Occipital lobe (tissue), 2 donors: ENCODE data around the gene C1orf35. TPM values are rescaled to one million over a fixed set of nuclear protein-coding genes. Genes with fewer than 3 reads are reported as not detected.

Experiments used
- DNase-seq: peaks from one replicate; lab custom pipeline; 2025; lab: John Stamatoyannopoulos, UW
- total RNA-seq: library from RNA; depleted of rRNA; stranded (reverse); fragments of >200 nt; gene quantifications from one replicate; pipeline ENCODE4 v1.2.3, GENCODE V29; 2014

C1orf35 gene
- total RNA-seq, 1 donor from 2014 or later, result 4.1 TPM

DNA sequence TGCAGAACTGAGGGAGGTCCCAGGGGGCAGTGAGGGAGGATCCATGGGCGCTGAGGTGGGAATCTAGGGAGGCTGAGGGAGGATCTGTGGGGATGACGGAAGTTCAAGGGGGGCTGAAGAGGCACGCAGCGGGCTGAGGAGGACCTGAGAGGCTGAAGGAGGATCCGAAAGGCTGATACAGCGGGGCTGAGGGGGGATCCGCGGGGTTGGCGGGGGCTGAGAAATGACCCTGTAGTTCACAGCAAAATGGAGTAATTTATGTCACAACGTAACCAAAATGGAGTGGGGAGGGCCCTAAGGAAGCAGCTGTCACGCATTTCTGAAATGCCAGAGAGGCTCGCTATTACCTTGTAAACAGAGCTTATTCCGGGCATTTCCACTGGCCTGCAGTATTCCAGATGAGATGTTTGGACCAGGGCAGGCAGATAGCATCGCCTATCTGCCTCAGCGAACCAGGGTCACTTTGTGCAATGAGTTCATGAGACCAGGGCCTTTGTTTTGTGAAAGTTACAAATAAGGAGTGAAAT is 6.9 kb upstream of the C1orf35 start:
- DNase-seq, result no peak

DNA sequence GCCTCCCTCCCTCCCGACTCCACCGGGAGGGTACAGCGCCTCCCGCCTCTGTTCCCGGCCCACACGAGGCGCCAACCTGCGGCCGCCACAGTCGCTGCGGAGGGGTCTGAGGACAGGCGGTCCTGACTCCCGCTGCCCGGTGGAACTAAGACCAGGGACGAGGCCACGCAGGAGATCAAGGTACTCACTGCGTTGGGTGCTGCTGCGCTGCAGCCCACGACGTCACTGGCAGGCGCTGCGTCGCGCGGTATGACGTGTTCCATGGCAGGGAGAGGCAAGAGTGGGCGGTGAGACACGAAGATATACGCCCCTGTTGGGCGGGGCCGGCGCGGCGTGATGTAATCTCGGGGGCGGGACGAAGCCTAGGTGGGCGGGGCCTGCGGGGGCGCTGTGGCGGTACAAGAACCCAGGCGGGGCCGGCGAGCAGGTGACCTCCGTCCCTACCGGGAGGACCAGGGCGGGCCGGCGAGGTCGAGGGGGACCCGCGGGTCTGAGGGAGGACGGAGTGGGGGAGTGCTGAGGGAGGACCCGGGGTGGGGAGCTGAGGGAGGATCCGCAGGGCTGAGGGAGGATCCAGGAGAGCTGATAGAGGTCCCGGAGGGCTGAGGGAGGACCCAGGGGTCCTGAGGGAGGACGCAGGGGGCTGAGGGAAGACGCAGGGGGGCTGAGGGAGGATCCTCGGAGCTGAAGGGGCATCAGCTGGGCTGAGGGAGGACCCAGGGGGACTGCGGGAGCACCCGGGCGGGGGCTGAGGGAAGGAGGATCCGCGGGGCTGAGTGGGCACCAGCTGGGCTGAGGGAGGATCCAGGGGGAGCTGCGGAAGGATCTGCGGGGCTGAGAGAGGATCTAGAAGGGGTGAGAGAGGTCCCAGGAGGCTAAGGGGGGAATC is 6.2 kb upstream of the C1orf35 start, which contains the start of gene MRPL55:
MRPL55 (minus strand) TSS at position 227 of the 889 bp plus-strand sequence. CDS start 1,039 bp downstream, outside the sequence.
- DNase-seq, result peak; percentile 98

DNA sequence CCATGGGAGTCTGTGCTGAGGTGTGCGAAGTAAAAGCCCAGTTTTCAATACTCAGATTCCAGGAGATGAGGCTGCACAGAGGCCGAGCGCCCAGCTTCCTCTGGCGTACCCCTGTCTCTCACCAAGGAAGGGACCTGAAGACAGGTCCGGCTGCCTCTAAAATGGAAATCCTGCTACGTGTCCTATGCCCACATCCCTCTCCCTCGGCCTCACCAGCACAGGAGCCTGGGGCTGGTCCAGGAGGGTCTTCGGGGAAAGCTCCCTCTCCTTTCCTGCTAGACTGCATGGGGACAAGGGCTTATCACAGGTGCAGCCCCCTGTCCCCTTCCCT is 5.6 kb upstream of the C1orf35 start:
- no peak for DNase-seq

DNA sequence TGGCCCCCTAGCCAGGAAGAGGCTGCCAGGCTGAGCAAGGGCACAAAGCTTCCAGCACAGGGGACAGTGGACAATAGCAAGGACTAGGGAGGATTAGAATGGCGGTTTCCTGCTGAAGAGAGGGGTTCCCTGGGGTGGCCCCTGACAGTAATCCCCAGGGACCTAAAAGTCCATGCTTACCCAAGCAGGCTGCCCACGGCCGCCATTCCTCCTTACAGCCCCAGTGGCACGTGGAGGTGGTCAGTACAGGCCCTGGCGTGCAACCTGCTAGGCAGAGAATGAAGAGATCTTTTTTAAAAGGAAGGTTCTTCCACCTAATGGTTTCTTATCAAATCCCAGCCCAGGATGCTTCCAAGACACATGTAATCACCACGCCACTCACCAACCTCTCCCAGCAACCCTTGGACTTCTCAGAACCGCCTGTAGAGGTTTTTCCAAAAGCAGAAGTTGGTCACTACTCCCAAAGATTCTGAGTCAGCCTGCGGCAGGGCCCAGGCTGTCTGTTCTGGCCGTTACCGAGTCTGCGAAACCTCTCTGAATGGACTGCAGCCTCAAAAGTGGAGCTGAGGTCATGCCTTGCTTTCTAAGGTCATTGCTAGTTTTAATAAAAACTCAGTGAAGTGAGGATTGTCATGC is 5.0 kb upstream of the C1orf35 start:
- no peak for DNase-seq

DNA sequence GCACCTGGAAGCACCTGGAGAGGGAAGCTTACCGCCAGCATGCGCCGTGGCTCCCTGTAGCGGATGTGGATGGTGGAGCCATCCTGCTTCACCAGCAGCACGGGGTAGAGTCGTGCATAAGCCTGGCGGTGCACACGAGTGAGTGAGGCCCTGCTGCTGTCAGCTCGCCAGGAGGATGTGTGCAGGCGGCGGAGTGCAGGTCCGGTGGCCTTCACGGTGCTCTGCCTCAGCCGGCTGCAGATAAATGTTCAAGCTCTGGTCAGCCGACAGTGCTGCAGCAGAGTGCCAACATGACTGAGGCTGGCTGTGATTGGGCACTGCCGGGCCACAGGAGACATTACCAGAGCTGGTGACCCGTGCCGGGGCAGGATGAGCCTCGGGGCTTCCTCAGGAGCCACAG is 4.5 kb upstream of the C1orf35 start:
- no peak for DNase-seq

DNA sequence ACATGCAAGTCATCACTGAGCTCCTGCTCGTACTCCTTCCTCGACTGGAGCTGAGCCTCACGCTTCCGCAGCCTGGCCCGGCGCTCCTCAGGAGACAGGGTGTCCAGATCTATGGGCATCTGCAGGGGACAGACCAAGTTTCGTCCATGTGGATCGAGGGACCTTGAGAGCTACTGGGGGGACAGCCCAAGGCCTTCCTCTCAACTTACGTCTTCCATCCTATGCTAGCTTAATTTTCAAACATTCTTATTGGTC is 3.6 kb upstream of the C1orf35 start:
- no peak for DNase-seq

DNA sequence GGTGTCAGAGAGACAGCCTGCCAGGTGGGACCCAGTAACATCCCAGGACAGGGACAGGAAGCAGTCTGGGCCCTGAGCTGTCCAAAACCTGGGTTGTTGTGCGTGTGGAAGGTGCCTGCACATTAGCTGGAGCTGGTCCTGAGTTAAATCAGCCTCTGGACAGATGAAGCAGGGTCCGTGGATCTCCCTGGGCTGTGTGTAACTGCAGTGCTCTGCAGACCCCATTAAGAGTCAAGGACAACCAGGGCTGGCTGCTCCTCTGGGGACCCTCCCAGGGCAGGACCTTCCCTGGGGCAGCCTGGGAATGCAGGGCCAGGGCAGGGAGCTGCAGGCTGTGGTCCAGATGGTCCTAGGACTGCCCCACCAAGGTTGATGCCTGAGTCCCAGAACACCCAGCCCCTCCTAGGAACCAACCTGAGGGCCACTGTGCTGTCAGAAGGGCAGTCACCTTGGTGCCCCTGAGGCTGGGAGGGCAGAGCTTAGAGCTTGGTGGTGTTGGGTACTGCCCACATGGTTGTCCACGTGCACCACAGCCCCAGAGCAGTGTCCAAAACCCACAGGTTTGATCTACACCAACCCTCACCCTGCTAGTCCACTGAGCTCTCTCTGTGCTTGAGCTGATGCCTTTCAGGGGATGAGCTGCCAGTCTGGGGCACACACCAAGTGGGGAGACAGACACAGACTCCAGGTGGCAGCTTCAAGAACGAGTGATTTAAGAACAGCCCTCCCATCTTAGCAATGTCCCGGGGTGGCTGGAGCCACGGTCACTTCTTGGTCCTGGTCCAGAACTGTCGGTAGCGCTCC is 3.1 kb upstream of the C1orf35 start:
- DNase-seq, result no peak

DNA sequence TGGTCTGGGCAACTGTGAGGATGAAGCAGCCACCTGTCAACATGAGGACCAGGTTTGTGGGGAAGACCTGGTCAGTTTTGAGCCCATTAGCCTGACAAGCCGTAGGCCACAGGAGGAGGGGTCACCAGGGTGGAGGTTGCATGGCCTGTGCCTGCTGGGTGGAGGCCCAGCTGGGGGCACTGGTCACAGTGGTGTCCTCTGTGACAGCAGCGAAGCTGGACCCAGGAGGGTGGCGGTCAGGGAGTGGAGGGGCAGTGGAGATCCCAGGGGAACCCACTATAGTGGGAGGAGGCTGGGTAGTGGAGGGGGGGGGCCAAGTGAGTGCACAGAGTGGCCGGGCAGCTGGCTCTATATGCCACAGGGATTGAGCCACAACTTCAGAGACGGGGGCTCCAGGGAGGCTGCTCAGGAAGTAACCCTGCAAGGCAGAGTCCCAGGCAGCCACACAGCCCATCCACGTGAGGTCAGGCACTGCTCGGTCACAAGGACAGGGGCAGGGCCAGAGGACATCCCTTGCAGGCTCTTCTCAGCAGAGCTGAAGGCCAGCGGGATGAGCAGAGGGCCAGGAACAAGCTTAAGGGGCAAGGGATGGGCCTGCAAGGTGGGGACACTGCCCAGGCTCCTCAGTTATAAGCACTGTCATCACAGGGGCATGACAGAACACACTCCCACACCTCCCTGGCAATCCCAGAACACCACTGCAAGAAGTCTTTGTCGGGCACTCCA is 2.3 kb upstream of the C1orf35 start:
- no peak for DNase-seq

DNA sequence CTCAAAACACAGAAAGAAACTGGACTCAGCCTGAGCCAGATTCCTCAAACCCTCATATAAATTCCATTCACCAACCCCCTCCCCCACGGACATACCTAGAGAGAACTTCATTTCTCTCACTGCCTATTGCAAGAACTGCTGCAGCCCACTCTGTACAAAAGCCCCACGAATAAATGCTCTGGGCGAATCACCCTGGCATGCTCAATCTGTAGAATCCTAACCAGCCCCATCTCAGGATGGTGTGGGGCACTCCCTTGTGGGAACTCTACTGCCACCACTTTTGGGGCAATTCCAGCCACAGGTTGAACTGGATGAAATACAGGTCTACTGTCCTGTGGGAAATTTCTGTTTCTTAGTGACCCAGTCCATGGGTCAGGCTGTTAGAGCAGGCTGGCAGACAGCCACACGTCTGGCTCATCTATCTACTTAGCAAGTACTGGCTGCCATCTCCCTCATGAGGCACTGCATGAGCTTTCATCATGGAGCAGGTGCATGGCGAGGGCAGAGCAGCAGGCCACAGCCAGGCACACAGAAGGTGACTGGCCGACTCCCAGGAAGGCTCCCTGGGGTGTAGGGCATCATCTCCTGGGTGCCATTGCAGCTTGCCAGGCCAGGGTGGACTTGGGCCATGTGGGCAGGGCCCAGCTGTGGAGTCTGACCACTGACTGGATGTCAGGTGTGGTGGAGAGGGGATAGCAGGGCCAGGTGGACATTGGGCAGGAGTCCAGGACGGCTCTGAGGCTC is 1.6 kb upstream of the C1orf35 start:
- no peak for DNase-seq

DNA sequence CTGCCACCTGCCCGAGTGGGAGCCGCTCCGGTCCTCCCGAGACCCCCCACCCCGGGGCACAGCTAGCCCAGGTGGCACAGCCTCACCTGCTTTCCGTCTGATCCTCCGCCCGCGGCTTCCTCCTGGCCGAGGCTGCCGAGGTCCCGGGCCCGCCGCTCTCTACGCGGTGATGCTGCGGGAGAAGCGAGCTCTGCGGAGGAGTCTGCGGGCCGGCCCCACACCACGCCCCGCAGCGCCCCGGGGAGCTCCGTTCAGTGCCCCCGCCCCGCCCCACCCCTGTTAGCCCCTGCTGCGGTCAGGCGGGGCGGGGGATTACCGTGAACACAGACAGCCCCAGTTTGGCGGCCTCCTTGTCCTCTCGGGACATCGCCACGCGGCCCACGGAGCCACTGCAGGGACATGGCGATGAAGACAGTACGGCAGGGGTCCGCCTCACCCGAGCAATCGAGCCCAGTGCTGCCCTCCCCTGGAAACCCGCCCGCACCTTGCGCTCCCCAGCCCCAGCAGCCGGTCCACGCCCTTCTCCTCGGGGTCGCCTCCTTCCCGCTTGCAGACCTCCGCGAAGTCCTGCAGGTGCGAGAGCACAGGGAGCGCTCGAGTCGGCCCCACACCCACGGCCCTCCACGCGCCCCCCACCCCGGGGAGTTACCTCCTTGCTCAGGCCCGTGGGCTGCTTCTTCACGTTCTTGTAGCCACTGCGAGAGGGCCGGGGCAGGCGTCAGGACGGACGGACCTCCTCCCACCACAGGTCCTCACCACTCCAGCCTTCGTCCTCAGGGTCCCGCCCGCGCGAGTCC is 933 bp downstream of the C1orf35 start:
- DNase-seq, result no peak

DNA sequence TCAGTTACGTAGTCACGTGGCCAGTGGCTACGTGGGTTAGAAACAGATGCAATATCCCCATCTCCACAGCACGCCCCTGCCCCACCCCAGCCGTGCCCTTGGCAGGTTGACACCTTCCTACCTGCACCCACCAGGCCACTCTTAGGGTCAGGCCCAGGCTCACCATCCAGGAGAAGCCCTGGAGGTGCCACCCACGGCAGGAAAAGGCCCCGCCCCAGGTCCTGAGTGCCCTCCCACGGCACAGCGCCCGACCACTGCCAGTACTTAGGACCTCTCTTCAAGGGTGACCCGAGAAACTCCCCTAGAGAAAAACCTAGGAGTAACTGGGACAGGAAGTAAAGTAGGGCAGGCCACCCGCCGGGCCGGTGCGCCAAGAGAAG is 1.5 kb downstream of the C1orf35 start:
- DNase-seq, result no peak

DNA sequence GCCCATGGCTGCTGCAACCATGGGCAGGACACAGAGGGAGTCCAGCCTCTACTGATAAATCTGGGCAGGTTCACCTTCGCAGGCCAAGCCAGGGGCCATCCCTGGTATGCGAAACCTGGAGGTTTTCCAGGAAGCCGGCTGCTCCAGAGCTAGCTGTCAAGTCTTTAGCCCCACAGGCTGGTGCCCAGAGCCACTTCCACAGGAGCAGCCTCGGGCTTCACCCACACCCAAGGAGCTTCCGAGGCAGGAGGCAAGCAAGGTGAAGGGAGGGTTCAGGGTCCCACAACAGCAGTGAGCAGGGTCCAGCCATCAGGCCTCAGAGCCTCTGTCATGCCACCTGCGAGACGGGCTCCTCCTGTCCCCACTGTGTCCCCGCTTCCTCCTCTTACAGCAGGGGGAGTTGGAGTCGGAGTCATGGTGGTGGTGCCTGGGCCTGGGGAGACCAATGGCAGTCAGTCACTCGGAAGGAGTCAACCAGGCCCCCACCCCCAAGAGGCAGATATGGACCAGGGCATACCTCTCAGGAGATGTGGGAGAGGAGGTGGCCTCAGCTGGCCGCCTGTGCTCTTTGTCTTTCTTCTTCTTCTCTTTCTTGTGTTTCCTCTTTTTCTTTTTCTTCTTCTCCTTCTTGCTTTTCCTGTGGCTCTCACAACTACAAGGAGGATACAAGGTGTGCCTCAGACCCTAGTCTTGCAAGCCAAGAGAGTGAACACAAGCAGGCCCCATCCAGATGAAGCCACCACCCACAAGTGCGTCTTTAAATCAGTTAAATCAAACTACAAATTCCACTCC is 2.1 kb downstream of the C1orf35 start:
- no peak for DNase-seq

DNA sequence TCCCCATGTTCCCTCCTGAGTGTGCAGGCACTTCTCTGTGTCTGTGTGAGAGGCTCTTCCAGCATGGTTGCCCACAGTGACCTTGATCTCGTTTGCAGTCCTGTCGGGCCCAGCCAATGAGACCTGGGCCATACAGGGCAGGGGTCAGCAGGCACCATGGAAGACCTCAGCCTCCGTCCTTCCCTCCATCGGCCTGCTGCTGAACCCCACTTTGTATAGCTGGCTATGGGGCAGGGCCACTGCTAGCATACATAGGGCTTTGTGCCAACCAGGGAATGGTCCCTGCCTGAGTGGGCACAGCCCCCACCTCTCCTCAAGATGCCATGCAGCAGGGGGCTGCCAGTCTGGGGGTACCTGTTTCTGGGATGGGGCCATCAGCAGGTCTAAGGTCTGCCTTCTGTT is 3.8 kb downstream of the C1orf35 start:
- DNase-seq, result no peak

DNA sequence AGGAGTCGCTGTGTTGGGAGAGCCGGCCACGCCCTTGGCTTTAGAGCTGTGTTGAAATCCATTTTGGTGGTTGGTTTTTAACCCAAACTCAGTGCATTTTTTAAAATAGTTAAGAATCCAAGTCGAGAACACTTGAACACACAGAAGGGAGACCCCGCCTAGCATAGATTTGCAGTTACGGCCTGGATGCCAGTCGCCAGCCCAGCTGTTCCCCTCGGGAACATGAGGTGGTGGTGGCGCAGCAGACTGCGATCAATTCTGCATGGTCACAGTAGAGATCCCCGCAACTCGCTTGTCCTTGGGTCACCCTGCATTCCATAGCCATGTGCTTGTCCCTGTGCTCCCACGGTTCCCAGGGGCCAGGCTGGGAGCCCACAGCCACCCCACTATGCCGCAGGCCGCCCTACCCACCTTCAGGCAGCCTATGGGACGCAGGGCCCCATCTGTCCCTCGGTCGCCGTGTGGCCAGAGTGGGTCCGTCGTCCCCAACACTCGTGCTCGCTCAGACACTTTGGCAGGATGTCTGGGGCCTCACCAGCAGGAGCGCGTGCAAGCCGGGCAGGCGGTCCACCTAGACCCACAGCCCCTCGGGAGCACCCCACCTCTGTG is 4.7 kb downstream of the C1orf35 start:
- DNase-seq, result no peak

DNA sequence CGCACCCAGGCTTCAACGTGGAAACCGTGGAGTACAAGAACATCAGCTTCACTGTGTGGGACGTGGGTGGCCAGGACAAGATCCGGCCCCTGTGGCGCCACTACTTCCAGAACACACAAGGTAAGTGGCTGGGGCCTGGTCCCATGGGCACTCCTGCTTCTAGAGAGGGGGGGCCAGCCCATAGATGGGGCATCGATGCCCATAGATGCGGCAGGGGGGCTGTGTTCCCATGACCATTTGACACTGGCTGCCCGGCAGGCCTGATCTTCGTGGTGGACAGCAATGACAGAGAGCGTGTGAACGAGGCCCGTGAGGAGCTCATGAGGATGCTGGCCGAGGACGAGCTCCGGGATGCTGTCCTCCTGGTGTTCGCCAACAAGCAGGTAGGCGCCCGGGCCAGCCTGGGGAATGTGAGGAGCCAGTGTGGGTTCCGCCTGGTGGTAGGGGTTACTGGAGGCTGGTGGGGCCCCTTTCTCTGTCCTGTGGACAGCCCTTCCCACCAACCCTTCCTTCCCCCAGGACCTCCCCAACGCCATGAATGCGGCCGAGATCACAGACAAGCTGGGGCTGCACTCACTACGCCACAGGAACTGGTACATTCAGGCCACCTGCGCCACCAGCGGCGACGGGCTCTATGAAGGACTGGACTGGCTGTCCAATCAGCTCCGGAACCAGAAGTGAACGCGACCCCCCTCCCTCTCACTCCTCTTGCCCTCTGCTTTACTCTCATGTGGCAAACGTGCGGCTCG is 5.6 kb downstream of the C1orf35 start:
- DNase-seq, result no peak

DNA sequence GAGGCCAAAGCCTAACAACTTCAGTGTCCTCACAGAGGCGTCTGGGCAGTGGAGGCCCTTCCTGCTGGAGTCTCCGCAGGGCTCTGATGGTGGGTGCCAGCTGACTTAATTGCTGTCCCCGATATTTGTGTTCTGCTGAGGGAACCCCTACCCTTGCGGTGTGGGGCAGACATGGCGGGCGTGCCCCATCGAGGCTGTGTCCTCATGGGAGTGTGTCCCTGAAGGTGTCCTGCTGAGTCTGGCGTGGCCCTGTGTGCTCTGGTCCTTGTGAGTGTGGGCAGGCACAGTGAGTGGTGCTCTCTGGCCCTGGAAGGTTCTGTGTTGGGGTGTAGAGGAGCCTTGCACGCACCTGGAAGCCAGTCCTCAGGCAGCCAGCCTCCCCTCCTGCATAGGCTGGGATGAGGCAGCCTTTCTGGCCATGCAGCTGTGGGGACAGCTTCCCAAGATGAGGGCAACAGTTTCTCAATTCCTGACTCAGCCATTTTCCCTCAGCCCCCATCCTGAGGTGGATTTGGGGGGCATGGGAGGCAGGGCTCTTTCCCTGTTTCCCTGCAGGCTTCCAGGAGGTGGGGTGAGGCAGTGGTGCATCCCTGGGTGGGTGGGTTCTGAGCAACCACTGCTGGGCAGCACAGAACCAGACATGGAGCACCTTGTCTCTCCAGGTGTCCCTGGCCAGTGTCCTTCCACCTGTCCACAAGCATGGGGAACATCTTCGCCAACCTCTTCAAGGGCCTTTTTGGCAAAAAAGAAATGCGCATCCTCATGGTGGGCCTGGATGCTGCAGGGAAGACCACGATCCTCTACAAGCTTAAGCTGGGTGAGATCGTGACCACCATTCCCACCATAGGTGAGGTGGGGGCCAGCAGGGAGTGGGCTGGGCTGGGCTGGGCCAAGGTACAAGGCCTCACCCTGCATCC is 6.5 kb downstream of the C1orf35 start:
- no peak for DNase-seq

DNA sequence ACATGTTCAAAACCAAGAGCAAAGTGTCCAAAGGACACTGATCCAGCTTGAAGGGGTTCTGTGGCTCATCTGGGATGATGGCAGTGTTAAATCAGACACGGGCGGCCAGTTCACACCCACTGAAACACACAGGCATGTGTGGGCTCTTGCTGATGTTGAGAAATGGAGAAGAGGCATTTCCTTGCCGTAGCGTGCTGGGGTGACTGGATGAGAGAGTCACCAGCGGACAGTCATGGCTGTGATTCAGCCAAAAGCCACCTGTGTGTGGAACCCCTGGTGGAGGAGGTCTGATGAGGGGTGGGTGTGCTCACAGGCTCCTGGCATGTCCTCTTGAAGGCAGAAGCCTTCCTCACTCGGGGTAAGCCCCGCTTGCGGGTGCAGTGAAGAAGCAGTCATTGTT is 7.2 kb downstream of the C1orf35 start:
- no peak for DNase-seq
